PC-3 (cell line): Measurements from ENCODE around the gene GPC5.

Experiments
- CTCF ChIP-seq: fragments of 300-600 bp; sonication (generic); conservative IDR thresholded peaks from 2 replicates; pipeline ENCODE4 v1.5.1; 2017; ENCODE audit warnings: antibody characterized with exemption, low read depth, mild to moderate bottlenecking, low read length
- EZH2 ChIP-seq: fragments of 300-600 bp; sonication (generic); IDR thresholded peaks from one replicate; pipeline ENCODE4 v1.6.1; 2017; ENCODE audit warnings: antibody characterized with exemption, mild to moderate bottlenecking, low read length; ENCODE audit not compliant: unreplicated experiment

- TF ChIP-seq EZH2 (no peak), CTCF (no peak)
Observed at GRCh38 chr13:92029641-92030040, 631.2 kb downstream of the GPC5 start.
